ENCODE data around the gene S100B. TPM values are rescaled to one million over a fixed set of nuclear protein-coding genes. Genes with fewer than 3 reads are reported as not detected.

S100B gene
- total RNA-seq, 4 donors from 2014 or later: 0.80 to 1.3 (median 0.82) TPM; not detected in 1

DNA sequence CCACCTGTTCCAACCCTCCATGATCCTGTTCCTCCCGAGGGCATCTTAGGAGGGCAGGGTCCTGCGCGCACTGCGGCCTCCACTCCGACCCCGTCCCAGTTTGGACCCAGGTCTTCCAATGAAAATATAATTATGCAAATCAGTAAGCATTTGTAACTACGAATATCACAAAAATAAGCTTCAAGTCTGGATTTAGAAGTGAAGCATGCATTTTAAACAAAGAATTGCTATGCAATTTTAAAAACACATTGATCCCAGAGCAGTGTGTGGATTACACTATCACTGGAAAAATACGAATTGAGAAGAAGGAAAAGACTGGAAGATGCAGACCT, 31.3 kb upstream of the S100B start:
- intact Hi-C loops (cut with DNase I; ENCODE audit: low total_unique reads): no loop called here
- Histone ChIP-seq H3K27me3 (no peaks in the 10 kb centered on the region), H3K36me3 (peaks cover 0 to 7% of the 10 kb centered on the region in 2 donors), H3K4me3 (peak overlapping the region; percentile 79 to 96 (median 88)), H3K4me1 (peaks cover 21 to 32% of the 10 kb centered on the region in 2 donors), H3K9me3 (no peaks in the 10 kb centered on the region), H3K27ac (peak overlapping the region; percentile 89 to 97 (median 94))
- no peak for DNase-seq
- in situ Hi-C loops (cut with MboI; ENCODE audit: low sequenced_read_pairs in 4 of 4): no loop called here
- no peak for TF ChIP-seq CTCF (IDR thresholded peaks at IDR 0.05 in 4 of 5, conservative IDR thresholded peaks at IDR 0.05 in 1 of 5)
- TF ChIP-seq POLR2A (IDR thresholded peaks at IDR 0.05): no peak
- no peak for ATAC-seq

- intact Hi-C loops (cut with DNase I; ENCODE audit: low total_unique reads) (no loop called here), in situ Hi-C loops (cut with MboI; ENCODE audit: low sequenced_read_pairs in 4 of 4) (no loop called here)
- peak within 1 kb of the TSS; percentile 89 to 97 (median 94) for H3K27ac ChIP-seq
- ATAC-seq (peak; percentile 97), DNase-seq (peak; percentile 94 to 96)
- TF ChIP-seq POLR2A (IDR thresholded peaks at IDR 0.05): peak; percentile 81 to 83
- no peak for TF ChIP-seq CTCF (IDR thresholded peaks at IDR 0.05 in 4 of 5, conservative IDR thresholded peaks at IDR 0.05 in 1 of 5)
- peaks cover 21 to 32% of the 10 kb centered on the region in 2 donors for H3K4me1 ChIP-seq
- H3K36me3 ChIP-seq: peaks cover 0 to 7% of the 10 kb centered on the region in 2 donors
- no peaks in the 10 kb centered on the region for H3K27me3 ChIP-seq
- peak within 1 kb of the TSS; percentile 79 to 96 (median 88) for H3K4me3 ChIP-seq
- H3K9me3 ChIP-seq: no peaks in the 10 kb centered on the region
Measured at GRCh38 chr21:46635324-46636180, 30.7 kb upstream of the S100B start, which contains the start of gene PRMT2. Gene PRMT2 (plus strand): TSS chr21:46635674. CDS start chr21:46636952, 1,278 bp downstream.

DNA sequence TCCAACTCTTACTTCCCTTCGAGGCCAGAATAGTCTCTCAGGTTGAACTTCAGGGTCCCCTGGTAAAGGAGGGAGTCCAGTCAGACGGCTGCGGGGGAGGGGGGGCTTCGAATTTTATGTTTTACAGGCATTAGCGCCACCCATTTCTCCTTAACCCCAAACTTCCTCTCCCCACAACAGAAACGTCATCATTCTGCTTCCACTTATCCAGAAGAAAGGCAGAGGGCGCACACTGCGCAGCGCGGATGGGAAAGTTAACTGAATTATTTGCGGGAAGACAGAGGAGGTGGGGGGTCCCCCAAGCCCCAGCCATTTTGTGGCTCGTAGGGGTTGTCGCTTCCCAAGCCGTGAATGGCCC, 30.1 kb upstream of the S100B start:
- H3K9me3 ChIP-seq: no peaks in the 10 kb centered on the region
- peak; percentile 33 to 34 for ATAC-seq
- H3K4me3 ChIP-seq: peak overlapping the region; percentile 79 to 96 (median 88)
- peaks cover 0 to 7% of the 10 kb centered on the region in 2 donors for H3K36me3 ChIP-seq
- in situ Hi-C loops (cut with MboI; ENCODE audit: low sequenced_read_pairs in 4 of 4) (no loop called here), intact Hi-C loops (cut with DNase I; ENCODE audit: low total_unique reads) (no loop called here)
- H3K4me1 ChIP-seq: peaks cover 21 to 30% of the 10 kb centered on the region in 2 donors
- H3K27me3 ChIP-seq: no peaks in the 10 kb centered on the region
- H3K27ac ChIP-seq: peak overlapping the region; percentile 89 to 97 (median 94)
- TF ChIP-seq POLR2A (IDR thresholded peaks at IDR 0.05): no peak
- peak in 1 of 5 experiments; percentile 17 for TF ChIP-seq CTCF (IDR thresholded peaks at IDR 0.05 in 4 of 5, conservative IDR thresholded peaks at IDR 0.05 in 1 of 5)
- peak; percentile 18 to 32 for DNase-seq

GRCh38 chr21:46634427-46634826, 29.5 kb upstream of the S100B start:
- in situ Hi-C loops (cut with MboI; ENCODE audit: low sequenced_read_pairs in 4 of 4) (no loop called here), intact Hi-C loops (cut with DNase I; ENCODE audit: low total_unique reads) (no loop called here)
- no peaks in the 10 kb centered on the region for H3K9me3 ChIP-seq
- H3K27me3 ChIP-seq: no peaks in the 10 kb centered on the region
- ATAC-seq: no peak
- TF ChIP-seq POLR2A (IDR thresholded peaks at IDR 0.05) (no peak), CTCF (IDR thresholded peaks at IDR 0.05 in 4 of 5, conservative IDR thresholded peaks at IDR 0.05 in 1 of 5) (no peak)
- H3K27ac ChIP-seq: peak overlapping the region; percentile 89 to 97 (median 94)
- peaks cover 0 to 7% of the 10 kb centered on the region in 2 donors for H3K36me3 ChIP-seq
- H3K4me1 ChIP-seq: peaks cover 20 to 27% of the 10 kb centered on the region in 2 donors
- peak overlapping the region; percentile 79 to 96 (median 88) for H3K4me3 ChIP-seq
- no peak for DNase-seq

All from gastrocnemius medialis (tissue), 4 donors.